ENCODE results near the gene MARCKSL1.

The MARCKSL1 gene

DNA sequence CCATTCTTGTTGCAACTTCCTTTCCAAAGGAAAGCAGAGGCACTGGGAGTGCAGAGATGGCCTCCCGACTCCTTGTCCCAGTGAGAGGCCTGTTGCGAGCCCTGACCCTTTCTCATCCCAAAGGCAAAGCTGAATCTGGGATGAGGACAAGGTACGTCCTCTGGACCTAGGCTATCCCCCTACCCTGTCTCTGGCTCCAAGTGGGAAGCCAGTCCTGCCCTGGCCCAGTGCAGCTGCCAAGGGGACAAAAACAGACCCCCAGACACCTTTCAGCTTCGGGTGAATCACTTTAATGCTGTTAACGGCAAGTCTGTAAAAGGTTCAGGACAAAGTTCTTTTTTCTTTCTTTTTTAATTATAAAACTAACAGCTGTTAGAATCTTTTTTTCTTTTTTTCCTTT is 28.8 kb upstream of the MARCKSL1 start:
- DNase-seq (ENCODE audit: low spot score) (no peak), ATAC-seq (ENCODE audit: low read depth) (no peak)
- Histone ChIP-seq H3K36me3 (ENCODE audit: low read depth) (peaks cover 14% of the 10 kb centered on the region; the same call in 1 of the 2 replicates), H3K4me3 (ENCODE audit: severe bottlenecking) (no peak overlapping the region), H3K27me3 (ENCODE audit: insufficient read depth, poor library complexity, severe bottlenecking) (no peaks in the 10 kb centered on the region), H3K4me1 (ENCODE audit: insufficient read depth, poor library complexity, severe bottlenecking) (no peaks in the 10 kb centered on the region), H3K9me3 (ENCODE audit: severe bottlenecking) (no peaks in the 10 kb centered on the region), H3K27ac (ENCODE audit: poor library complexity, severe bottlenecking) (no peak overlapping the region)
- TF ChIP-seq, protein P1, sequence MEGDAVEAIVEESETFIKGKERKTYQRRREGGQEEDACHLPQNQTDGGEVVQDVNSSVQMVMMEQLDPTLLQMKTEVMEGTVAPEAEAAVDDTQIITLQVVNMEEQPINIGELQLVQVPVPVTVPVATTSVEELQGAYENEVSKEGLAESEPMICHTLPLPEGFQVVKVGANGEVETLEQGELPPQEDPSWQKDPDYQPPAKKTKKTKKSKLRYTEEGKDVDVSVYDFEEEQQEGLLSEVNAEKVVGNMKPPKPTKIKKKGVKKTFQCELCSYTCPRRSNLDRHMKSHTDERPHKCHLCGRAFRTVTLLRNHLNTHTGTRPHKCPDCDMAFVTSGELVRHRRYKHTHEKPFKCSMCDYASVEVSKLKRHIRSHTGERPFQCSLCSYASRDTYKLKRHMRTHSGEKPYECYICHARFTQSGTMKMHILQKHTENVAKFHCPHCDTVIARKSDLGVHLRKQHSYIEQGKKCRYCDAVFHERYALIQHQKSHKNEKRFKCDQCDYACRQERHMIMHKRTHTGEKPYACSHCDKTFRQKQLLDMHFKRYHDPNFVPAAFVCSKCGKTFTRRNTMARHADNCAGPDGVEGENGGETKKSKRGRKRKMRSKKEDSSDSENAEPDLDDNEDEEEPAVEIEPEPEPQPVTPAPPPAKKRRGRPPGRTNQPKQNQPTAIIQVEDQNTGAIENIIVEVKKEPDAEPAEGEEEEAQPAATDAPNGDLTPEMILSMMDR (IDR thresholded peaks at IDR 0.05; ENCODE audit: poor library complexity, severe bottlenecking) = no peak

DNA sequence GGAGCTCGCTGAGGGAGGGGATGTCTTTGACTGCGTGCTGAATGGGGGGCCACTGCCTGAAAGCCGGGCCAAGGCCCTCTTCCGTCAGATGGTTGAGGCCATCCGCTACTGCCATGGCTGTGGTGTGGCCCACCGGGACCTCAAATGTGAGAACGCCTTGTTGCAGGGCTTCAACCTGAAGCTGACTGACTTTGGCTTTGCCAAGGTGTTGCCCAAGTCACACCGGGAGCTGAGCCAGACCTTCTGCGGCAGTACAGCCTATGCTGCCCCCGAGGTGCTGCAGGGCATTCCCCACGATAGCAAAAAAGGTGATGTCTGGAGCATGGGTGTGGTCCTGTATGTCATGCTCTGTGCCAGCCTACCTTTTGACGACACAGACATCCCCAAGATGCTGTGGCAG is 27.7 kb upstream of the MARCKSL1 start:
- H3K36me3 ChIP-seq (ENCODE audit: low read depth) = 0 out of 2 replicates have a peak, but pooled peaks cover 8% of the 10 kb centered on the region
- no peak for DNase-seq (ENCODE audit: low spot score)
- no peak overlapping the region for H3K27ac ChIP-seq (ENCODE audit: poor library complexity, severe bottlenecking)
- H3K9me3 ChIP-seq (ENCODE audit: severe bottlenecking) = no peaks in the 10 kb centered on the region
- H3K4me1 ChIP-seq (ENCODE audit: insufficient read depth, poor library complexity, severe bottlenecking) = no peaks in the 10 kb centered on the region
- no peak overlapping the region for H3K4me3 ChIP-seq (ENCODE audit: severe bottlenecking)
- no peaks in the 10 kb centered on the region for H3K27me3 ChIP-seq (ENCODE audit: insufficient read depth, poor library complexity, severe bottlenecking)
- TF ChIP-seq, protein P1 (IDR thresholded peaks at IDR 0.05; ENCODE audit: poor library complexity, severe bottlenecking) = no peak
- no peak for ATAC-seq (ENCODE audit: low read depth)

DNA sequence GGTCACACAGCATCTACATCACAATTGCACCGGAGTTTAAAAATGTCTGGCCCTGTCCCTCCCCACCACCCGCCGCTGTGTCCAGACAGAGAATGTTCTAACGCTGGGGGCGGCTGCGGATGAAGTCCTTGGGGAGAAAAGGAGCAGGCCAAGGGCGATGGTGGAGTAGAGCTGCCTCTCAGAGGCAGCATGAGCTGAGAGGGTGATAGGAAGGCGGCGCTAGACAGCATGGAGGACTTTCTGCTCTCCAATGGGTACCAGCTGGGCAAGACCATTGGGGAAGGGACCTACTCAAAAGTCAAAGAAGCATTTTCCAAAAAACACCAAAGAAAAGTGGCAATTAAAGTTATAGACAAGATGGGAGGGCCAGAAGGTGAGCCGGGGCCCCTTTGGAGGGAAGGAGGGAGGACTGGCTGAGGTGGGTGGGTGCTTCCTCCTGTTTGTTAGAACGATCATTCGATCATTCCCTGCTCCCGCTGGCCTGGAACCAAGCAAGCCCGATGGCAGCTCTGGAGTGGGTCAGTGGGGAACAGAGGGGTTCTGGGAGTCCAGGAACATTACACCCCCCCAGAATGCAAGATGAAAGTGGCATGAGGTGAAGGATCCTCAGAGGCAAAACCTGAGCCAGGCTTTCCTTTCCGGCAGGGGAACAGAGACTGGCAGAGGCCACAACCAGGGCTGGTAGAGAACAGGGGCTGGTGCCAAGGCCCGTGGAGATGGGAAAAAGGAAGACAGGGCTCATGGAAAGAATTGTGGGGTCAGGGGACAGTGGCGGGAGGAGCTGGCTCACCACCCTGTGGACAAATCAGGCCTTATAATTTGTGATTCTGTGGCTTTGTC is 26.7 kb upstream of the MARCKSL1 start, which contains the start of the genes FAM229A and TSSK3:
FAM229A (minus strand) TSS at position 12 of the 840 bp plus-strand sequence. CDS start 394 bp downstream, outside the sequence.
TSSK3 (plus strand) TSS at position 66 of the 840 bp plus-strand sequence; CDS start at position 229, 163 bp downstream.
- ATAC-seq (ENCODE audit: low read depth) (no peak), DNase-seq (ENCODE audit: low spot score) (no peak)
- no peaks in the 10 kb centered on the region for H3K9me3 ChIP-seq (ENCODE audit: severe bottlenecking)
- peak within 1 kb of the TSS; percentile 33 for H3K4me3 ChIP-seq (ENCODE audit: severe bottlenecking)
- TF ChIP-seq, protein P1 (IDR thresholded peaks at IDR 0.05; ENCODE audit: poor library complexity, severe bottlenecking) = no peak
- H3K36me3 ChIP-seq (ENCODE audit: low read depth) = 0 out of 2 replicates have a peak, but pooled peaks cover 7% of the 10 kb centered on the region
- H3K4me1 ChIP-seq (ENCODE audit: insufficient read depth, poor library complexity, severe bottlenecking) = no peaks in the 10 kb centered on the region
- H3K27ac ChIP-seq (ENCODE audit: poor library complexity, severe bottlenecking) = no peak within 1 kb of the TSS
- H3K27me3 ChIP-seq (ENCODE audit: insufficient read depth, poor library complexity, severe bottlenecking) = no peaks in the 10 kb centered on the region

DNA sequence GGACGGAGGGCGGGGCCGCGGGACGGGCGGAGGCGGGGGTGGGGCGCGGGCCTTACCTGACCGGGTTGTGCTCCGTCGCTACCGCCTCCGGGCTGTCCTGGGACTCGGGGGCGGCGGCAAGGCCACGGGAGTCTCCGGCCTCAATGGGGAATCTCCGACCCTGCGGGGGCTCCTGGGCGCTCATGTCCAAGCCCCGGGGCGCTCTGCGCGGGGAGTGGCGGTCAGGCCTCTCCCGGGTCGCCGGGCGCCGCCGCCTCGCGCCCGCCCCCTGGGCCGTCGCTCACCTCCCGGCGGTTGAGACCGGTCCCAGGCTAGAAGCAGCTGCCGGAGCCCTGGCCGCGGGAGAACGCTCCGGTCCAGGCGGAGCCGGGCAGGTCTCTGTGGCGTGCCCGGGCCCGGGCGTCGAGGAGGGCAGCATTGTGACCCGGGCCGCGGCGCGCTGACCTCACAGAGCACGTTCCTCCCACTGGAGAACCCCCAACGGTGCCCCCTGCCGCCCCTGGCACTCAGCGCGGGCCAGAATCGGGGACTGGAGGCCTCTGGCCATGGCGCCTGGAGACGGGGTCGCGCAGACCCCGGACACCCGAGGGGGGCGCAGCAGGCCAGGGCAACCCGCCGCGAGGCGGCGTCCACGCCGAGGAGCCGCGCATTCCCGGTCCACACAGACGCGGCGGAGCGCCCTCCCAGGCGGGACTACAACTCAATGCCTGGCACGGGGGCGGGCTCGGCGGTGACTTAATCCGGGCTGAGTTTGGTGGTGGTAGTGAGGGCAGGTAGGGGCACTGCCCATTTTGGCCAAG is 25.8 kb upstream of the MARCKSL1 start:
- ATAC-seq (ENCODE audit: low read depth) (peak; percentile 60), DNase-seq (ENCODE audit: low spot score) (no peak)
- Histone ChIP-seq H3K27me3 (ENCODE audit: insufficient read depth, poor library complexity, severe bottlenecking) (no peaks in the 10 kb centered on the region), H3K36me3 (ENCODE audit: low read depth) (0 out of 2 replicates have a peak, but pooled peaks cover under 1% of the 10 kb centered on the region), H3K9me3 (ENCODE audit: severe bottlenecking) (no peaks in the 10 kb centered on the region), H3K4me1 (ENCODE audit: insufficient read depth, poor library complexity, severe bottlenecking) (no peaks in the 10 kb centered on the region), H3K27ac (ENCODE audit: poor library complexity, severe bottlenecking) (no peak overlapping the region), H3K4me3 (ENCODE audit: severe bottlenecking) (peak overlapping the region; percentile 33)
- TF ChIP-seq, protein P1 (IDR thresholded peaks at IDR 0.05; ENCODE audit: poor library complexity, severe bottlenecking) = peak; percentile 46
